Left lobe of liver (tissue), 2 donors: ENCODE measurements around the gene GNAT1. TPM values are rescaled to one million over a fixed set of nuclear protein-coding genes. Genes with fewer than 3 reads are reported as not detected.
"Not testable (repeated sequence)": the region's sequence is repeated elsewhere in the genome, so short reads cannot be mapped to it uniquely, and the experiment has no call there.

Experiments
- ATAC-seq: fragments of 200-7000 bp; cut with Tn5 transposase; one replicate; pipeline ENCODE4 v1.9.1; 2020; ENCODE audit warnings: mild to moderate bottlenecking, moderate library complexity
- DNase-seq: peaks from one replicate; pipeline ENCODE4 v3.0.0-alpha.2; 2020; ENCODE audit warnings: low spot score
- total RNA-seq: library from RNA; stranded (reverse); gene quantifications from one replicate; pipeline ENCODE4 v1.2.1, GENCODE V29; 2021
- donor health status: DM: no; HTN: no; CAD: no; lungs with moderate emphysema.
- donor health status: DM: no; HTN: yes; CAD: no.

The GNAT1 gene
- total RNA-seq, 1 donor from 2014 or later = 0.08 TPM

DNA sequence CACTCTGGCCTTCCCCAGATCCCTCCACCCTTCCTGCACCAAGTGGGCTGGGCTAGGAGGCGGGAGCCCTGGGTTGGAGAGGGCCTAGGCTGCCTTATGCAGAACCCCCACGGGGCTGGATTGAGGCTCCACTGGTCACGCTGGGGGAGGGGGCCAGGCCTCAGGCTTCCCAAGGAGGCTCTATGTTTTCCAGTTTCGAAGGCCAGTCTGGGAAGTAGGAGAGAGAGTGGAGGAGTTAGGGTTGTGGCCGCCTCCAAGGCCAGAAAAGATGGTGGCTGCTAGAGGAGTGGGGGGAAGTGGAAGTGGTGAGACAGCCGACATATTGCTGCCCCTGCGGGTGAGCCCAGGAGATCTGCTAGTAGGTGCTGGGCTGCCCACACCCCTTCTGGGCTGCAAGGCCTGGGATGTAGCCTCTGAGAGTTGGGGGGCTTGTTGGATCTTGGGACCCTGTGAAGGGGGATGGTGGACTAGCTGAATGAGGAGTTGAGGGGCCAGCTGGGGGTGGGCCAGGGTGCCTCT lies 45.8 kb downstream of the GNAT1 start:
- no peak for ATAC-seq
- DNase-seq = no peak

DNA sequence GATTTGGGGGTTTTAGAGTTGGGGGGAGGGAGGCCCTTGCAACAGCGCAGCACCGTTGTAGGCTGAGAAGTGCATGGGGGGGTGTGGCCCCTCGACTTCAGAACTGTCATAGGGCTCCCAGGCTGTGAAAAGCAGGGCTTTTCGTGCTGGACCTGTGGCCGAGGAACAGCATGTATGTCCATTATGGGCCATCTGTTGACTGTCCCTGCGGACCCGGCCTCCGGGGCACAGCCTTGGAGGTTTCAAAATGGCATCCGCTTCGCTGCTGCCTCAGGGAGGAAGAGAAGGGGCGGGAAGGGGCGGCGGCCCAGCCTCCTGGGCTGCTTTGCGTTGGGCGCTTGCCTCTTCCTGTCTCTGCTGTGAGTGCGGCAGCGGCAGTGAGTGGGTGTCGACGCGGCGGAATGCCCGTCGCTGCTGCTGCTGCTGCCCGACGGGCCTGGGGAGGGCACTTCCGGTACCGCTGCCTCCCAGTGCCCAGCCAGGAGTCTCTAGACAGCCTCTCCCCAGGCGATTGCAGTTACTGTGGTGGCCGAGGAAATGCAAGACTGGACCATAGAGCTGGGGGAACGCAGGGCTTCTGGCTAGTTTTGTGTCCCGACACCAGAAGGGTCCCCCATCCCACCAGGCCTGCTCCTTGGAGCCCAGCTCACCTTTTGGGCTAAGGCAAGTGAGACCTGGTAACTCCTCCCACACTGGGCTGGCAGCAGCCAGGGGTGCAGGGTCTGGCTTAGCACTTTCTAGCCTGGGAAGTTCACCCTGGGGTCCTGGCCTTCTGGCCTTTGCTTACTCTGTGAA lies 46.5 kb downstream of the GNAT1 start:
- DNase-seq = peak; percentile 85
- ATAC-seq = peak; percentile 44

DNA sequence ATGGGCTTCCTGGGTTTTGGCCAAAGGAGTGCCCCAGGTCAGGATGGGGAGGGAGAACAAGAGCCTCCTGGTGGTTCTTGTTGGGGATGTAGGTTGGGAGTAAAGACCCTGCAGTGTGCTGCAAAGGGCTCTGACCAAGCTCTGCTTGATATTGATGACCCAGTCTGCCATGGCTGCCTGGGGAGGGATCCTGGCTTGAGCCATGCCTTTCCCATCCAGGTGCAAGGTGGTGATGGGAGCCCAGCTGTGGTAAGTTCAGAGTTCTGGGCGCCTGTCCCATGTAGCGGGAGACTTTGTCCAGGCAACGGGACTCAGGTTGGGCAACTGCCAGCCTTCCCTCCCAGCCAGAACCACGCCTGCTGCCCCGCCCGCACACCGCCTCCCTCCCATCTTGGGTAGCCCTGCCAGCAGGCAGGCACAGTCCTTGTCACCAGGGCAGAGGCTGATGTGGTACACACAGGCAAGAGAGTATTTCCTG lies 47.2 kb downstream of the GNAT1 start:
- peak; percentile 98 for DNase-seq
- ATAC-seq = peak; percentile 65

DNA sequence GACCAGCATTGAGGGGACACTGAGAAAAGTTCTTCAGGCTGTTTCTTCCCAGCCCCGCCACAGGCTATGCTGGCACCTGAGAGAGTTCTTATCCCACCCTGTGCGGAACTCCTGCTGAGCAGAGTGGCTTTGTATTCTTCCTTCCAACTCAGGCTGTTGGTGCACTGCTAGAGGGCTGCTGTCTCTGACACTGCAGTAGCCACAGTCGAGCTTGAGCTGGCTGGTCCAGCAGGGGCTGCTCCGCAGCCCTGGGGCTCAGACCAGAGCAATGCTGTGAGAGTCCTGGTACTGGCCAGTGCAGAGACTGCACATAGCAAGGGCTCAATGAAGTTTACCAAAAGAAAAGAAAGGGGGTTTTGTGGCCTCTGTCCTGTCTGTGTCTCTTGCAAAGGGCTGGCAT lies 48.2 kb downstream of the GNAT1 start:
- ATAC-seq (no peak), DNase-seq (no peak)

DNA sequence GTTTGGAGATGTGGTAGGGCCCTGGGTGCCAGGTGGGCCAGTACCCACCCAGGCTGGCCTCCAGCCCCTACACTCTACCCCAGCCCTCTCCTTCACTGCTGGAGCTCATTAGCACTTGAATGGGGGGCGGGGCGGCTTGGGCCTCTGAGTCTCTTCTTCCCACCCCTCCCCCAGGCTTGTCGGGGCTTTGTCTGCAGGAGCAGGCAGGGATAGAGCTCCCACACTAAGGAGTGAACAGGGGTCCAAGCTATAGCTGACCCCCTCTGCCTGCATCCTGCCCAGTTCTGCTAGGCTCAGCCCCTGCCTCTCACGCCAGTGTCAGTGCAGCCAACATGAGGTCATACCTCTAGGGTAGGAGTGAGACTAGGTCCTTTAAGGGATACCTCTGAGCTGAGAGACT lies 49.8 kb downstream of the GNAT1 start:
- no peak for ATAC-seq
- no peak for DNase-seq

DNA sequence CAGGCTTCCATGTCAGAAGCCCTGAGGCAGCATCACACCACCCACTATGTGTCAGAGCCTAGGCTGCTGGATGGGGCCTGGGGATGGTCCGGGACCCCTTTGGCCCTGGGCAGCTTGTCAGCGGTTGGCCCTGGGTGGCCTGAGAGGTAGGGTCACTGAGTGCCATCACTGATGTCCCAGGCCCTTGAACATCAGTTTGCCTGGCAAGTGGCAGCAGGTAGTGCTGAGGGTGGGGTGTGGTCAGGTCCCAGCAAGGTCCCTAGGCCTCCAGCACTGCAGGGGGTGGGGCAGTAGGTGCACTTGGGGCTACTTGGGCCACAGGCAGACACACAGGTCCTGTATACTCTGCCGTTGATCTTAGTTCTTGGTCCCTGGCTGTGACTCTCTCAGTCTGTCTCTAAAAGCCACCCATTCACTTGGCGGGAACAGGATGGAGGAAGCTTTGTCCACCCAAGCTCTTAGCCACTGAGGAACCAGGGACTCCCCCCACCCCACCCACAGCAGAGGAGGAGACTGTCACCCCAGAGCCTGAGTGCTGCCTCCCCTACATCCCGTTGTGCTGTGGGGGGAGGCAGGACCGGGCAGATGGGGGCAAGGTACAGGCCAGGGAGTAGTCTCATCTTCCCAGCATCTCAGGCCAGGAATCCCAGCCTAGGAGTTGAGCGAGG lies 50.4 kb downstream of the GNAT1 start:
- DNase-seq (no peak), ATAC-seq (no peak)

DNA sequence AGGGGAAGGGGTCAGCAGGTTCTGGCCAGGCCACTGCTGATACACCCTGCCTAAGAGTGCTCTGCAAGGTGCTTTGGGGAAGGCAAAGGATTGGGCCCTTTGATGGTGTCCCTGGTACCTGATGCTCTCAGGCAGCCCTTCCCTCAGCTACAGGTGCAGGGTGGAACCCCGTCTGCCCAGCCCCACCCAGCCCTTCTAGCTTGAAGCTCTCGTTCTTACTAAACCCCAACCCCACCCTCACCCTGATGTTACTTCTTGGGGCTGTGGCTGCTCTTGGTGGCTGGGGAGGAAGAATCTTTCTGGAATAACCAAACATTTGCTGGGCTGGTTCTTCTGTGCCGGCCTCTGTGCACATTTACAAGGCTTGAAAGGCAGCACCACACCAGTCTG lies 51.0 kb downstream of the GNAT1 start:
- no peak for DNase-seq
- ATAC-seq = no peak

DNA sequence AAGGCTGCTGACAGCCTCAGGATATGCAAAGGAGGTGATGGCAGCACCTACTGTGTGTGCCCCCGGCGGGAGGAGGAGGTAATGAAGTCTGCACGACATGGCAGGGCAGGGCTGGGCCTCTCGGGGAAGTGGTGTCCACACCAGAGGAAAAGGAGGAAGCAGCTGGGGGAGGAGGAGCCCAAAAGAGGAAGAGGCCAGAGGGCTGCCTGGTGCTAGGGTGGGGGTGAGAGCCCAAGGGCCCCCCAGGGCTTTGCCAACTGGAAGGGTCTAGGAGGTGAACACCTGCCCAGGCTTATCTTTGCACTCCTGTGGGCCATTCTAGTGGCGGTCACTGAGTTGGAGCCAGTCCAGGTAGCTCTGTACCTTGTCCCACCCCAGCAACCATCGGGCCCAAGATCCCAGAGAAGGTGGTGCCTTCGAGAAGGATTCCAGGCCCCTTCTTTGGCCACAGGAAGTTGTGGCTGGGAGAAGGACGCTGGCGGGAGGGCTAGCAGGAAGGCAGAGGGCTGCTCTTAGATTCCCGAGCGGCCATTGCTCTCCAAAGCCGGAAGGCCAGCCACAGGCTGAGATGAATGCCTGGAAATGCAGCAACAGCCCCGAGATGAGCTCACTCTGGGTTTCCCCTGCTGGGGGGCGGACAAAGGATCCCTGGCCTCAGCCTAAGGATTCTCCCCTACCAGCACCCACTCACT lies 51.6 kb downstream of the GNAT1 start:
- peak; percentile 2 for ATAC-seq
- no peak for DNase-seq

DNA sequence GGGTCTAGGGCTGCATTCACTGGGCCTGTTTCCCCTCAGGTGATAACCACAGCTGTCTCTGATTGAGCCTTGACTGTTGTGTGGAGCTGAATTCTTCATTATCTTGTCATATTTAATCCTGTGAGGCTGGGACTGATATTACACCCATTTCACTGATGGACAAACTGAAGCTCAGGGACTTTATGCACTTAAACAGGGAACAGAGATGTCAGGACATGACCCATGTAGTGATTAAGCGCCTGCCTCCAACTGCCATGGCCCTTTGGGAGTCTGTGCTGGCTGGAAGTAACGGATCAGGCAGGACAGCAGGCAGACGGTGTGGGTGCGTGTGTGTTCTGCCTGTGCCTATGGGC lies 52.1 kb downstream of the GNAT1 start:
- DNase-seq = no peak
- no peak for ATAC-seq

DNA sequence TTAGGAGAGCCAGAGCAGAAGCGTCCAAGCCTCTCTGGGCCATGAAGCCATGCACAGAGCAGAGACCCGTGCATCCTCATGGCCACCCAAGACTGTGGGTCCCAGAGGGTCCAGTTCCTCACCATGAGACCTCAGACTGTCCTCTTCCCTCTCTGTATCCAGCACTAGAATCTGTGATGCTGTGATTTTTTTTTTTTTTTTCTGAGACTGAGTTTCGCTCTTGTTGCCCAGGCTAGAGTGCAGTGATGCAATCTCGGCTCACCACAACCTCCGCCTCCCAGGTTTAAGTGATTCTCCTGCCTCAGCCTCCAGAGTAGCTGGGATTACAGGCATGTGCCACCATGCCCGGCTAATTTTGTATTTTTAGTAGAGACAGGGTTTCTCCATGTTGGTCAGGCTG lies 53.4 kb downstream of the GNAT1 start:
- ATAC-seq, DNase-seq: not testable (repeated sequence)

DNA sequence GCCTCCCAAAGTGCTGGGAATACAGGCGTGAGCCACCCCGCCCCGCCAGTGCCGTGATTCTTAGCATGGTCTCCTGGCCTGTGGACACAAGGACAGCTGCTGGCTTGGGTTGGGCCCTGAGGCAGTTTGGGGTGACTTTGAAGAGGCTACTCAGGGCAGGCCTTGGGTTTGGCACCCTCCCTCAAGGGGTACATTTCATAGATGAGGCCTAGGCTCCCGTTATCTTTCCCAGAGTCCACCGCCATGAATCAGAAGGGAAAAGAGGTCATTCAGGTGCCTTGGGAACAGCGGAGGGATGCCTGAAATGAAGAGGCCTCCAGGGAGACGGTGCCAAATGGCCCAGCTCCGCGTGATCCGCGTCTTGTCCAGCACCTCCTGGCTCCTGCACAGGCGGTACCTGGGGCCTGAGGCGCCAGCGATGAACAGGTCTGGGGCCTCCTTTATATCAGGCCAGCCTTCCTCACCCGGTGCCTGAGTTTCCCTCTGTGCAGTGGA lies 53.9 kb downstream of the GNAT1 start:
- ATAC-seq (peak; percentile 3), DNase-seq (no peak)

DNA sequence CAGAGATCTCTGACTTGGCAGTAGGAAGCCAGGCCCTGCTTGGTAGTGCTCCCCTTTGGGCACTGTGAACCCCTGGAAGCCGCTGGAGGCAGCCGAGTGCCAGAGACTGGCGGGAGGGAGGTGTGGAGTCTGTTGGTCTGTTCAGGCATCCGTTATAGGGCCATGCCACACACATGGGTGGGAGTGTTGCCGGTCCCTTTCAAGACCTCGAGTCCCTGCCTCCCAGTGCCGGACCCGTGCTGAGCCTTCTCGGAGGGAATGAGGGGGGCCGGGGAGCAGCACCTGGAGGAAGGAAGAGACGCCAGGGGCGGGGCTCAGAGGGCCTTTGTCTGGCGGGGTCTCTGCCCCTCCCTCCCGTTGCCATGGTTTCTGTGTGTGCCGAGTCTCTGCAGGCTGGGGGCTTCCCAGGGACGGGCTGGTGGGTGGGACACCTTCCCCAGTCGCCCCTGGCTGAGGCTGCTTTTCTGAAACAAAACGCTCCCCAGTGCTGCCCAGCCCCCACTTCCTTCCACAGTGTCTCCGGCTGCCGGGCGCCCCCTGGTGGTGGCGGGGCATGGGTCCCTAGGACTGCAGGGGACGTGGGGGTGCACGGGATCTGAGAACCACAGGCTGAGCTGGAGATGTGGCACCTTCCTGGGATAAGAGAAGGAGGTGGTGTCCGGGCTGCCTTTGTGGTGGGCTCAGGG lies 54.6 kb downstream of the GNAT1 start:
- ATAC-seq = peak; percentile 79
- DNase-seq = peak; percentile 80

DNA sequence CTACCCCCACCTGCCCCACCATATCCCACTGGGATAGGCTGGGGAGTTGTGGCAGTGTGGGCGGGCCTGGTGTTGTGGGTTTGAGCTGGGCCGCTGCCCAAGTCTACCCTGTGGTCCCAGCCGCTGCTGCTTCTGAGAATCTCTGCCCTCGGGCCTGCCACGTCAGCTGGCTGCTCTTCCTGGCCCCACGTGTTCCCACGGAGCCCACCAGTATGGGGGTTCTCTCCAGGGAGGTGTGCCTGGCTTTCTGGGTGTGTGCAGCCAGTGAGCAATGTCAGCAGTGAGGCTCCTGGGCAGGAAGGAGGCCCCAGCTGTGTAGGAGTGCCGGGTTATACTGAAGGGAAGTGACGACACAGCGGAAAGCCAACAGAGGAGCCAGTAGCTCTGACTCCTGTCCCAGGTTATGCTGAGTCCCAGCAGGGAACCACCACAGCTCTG lies 55.1 kb downstream of the GNAT1 start:
- ATAC-seq = peak; percentile 25
- DNase-seq = no peak

Other genes with a start within 250 kb of the GNAT1 start
- 50.9 TPM for gene RBM5, start 102.7 kb upstream of the GNAT1 start, total RNA-seq
- gene SEMA3F, start 36.3 kb upstream of the GNAT1 start, total RNA-seq = 4.0 TPM
- gene SLC38A3, start 13.7 kb downstream of the GNAT1 start, total RNA-seq = 242 TPM
- 115 TPM for gene GNAI2, start 44.6 kb downstream of the GNAT1 start, total RNA-seq
- 5.7 TPM for gene SEMA3B, start 77.5 kb downstream of the GNAT1 start, total RNA-seq
- gene LSMEM2, start 87.5 kb downstream of the GNAT1 start, total RNA-seq = not detected
- gene IFRD2, start 100.8 kb downstream of the GNAT1 start, total RNA-seq = 63.8 TPM
- 2.9 TPM for gene HYAL3, start 107.8 kb downstream of the GNAT1 start, total RNA-seq
- gene NAA80, start 107.8 kb downstream of the GNAT1 start, total RNA-seq = 4.9 TPM
- 140 TPM for gene HYAL1, start 112.0 kb downstream of the GNAT1 start, total RNA-seq
- 21.6 TPM for gene HYAL2, start 131.1 kb downstream of the GNAT1 start, total RNA-seq
- 15.0 TPM for gene TUSC2, start 136.6 kb downstream of the GNAT1 start, total RNA-seq
- gene RASSF1, start 149.2 kb downstream of the GNAT1 start, total RNA-seq = 6.4 TPM
- gene ZMYND10, start 154.1 kb downstream of the GNAT1 start, total RNA-seq = 1.7 TPM
- 15.6 TPM for gene NPRL2, start 159.2 kb downstream of the GNAT1 start, total RNA-seq
- gene CYB561D2, start 159.3 kb downstream of the GNAT1 start, total RNA-seq = 17.9 TPM
- gene TMEM115, start 167.9 kb downstream of the GNAT1 start, total RNA-seq = 18.7 TPM